ENCODE measurements around the gene STAT5B. TPM values are rescaled to one million over a fixed set of nuclear protein-coding genes. Genes with fewer than 3 reads are reported as not detected.
"Not testable (repeated sequence)": the region's sequence is repeated elsewhere in the genome, so short reads cannot be mapped to it uniquely, and the experiment has no call there.

The STAT5B gene
- total RNA-seq, 1 donor from 2014 or later, result 46.8 TPM

DNA sequence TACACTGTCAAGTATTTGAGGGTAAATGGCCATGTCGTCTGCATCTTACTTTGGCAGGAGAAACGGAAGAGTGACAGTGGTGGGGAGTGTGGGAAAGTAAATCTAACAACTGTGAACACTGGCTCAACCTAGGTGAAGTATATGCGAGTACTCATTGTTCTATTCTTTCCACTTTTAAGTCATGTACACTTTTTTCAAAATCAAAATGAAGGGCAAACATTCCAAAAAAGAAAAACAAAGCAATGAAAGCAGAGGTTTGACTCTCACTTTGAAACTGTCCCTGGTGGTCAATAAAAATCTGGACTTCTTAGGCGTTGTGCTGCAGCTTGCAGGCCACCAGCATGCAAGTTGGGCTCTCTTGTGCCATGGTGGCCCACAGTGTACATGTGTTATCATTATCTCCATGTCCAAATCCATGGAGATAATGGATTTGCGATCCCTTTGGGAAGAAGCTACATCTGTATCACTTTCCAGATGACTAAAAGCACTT, 32.7 kb downstream of the STAT5B start:
- DNase-seq (ENCODE audit: low spot score, unreplicated experiment), result no peak
- H3K36me3 Mint-ChIP-seq (ENCODE audit: insufficient read depth), result no peaks in the 10 kb centered on the region
- TF ChIP-seq, protein P1, sequence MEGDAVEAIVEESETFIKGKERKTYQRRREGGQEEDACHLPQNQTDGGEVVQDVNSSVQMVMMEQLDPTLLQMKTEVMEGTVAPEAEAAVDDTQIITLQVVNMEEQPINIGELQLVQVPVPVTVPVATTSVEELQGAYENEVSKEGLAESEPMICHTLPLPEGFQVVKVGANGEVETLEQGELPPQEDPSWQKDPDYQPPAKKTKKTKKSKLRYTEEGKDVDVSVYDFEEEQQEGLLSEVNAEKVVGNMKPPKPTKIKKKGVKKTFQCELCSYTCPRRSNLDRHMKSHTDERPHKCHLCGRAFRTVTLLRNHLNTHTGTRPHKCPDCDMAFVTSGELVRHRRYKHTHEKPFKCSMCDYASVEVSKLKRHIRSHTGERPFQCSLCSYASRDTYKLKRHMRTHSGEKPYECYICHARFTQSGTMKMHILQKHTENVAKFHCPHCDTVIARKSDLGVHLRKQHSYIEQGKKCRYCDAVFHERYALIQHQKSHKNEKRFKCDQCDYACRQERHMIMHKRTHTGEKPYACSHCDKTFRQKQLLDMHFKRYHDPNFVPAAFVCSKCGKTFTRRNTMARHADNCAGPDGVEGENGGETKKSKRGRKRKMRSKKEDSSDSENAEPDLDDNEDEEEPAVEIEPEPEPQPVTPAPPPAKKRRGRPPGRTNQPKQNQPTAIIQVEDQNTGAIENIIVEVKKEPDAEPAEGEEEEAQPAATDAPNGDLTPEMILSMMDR (IDR thresholded peaks at IDR 0.05; ENCODE audit: unreplicated experiment), result no peak
- no peak overlapping the region for H3K27ac Mint-ChIP-seq
- no peaks in the 10 kb centered on the region for H3K9me3 Mint-ChIP-seq (ENCODE audit: low read depth)
- peaks cover 10% of the 10 kb centered on the region for H3K4me1 Mint-ChIP-seq (ENCODE audit: low read depth)
- H3K27me3 Mint-ChIP-seq, result no peaks in the 10 kb centered on the region
- no peak overlapping the region for H3K4me3 Mint-ChIP-seq (ENCODE audit: low read depth)

DNA sequence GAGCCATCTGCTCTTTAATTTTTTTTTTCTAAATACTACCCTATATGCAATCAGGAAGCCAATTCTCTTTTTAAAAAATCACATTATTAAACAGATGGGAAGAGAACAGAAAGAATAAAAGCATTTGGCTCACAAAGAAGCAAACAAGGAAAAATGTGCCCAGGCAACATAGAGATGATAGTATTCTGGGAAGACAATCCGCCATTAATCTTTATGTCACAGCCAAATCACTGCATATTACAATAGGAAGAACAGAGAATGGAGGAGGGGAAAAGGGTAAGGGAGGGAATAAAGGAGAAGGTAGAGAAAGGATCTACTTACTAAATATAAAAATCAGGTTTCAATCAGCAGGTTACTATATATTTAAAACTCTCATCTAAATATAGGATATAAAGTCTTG, 34.3 kb downstream of the STAT5B start:
- peaks cover 9% of the 10 kb centered on the region for H3K4me1 Mint-ChIP-seq (ENCODE audit: low read depth)
- TF ChIP-seq, protein P1 (IDR thresholded peaks at IDR 0.05; ENCODE audit: unreplicated experiment), result no peak
- no peak overlapping the region for H3K27ac Mint-ChIP-seq
- no peak for DNase-seq (ENCODE audit: low spot score, unreplicated experiment)
- no peak overlapping the region for H3K4me3 Mint-ChIP-seq (ENCODE audit: low read depth)
- H3K9me3 Mint-ChIP-seq (ENCODE audit: low read depth), result no peaks in the 10 kb centered on the region
- no peaks in the 10 kb centered on the region for H3K36me3 Mint-ChIP-seq (ENCODE audit: insufficient read depth)
- no peaks in the 10 kb centered on the region for H3K27me3 Mint-ChIP-seq

DNA sequence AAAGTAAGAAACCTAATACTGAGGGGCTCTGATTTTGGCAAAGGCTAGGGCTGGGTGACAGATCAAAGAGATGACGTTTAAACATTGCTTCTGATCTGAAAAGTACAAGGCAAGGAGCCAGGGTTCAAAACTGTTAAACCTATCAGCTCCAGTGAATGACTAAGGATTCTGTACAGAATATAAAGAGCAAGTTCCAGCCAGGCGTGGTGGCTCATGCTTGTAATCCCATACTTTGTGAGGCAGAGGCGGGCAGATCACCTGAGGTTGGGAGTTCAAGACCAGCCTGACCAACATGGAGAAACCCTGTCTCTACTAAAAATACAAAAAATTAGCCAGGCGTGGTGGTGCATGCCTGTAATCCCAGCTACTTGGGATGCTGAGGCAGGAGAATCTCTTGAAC, 35.3 kb downstream of the STAT5B start:
- not testable (repeated sequence) for H3K36me3 Mint-ChIP-seq (ENCODE audit: insufficient read depth); H3K9me3 Mint-ChIP-seq (ENCODE audit: low read depth); H3K27ac Mint-ChIP-seq; H3K27me3 Mint-ChIP-seq; H3K4me3 Mint-ChIP-seq (ENCODE audit: low read depth); DNase-seq (ENCODE audit: low spot score, unreplicated experiment)
- peaks cover 10% of the 10 kb centered on the region for H3K4me1 Mint-ChIP-seq (ENCODE audit: low read depth)

DNA sequence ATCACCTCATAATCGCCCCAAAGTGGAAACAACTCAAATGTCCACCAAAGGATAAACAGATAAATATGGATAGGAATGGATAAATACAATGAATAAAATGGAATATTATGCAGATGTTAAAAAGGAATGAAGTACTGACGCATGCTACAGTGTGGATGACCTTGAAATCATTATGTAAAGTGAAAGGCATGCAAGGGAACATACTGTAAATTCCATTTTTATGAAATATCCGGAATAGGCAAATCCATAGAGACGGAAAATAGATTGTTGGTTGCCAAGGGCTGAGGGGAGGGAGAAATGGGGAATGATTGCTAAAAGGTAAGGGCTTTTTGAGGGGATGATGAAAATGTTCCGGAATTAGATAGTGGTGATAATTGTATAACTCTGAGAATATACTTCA, 36.0 kb downstream of the STAT5B start:
- H3K27me3 Mint-ChIP-seq, result no peaks in the 10 kb centered on the region
- no peaks in the 10 kb centered on the region for H3K36me3 Mint-ChIP-seq (ENCODE audit: insufficient read depth)
- no peak overlapping the region for H3K27ac Mint-ChIP-seq
- no peak for DNase-seq (ENCODE audit: low spot score, unreplicated experiment)
- H3K4me3 Mint-ChIP-seq (ENCODE audit: low read depth), result no peak overlapping the region
- H3K9me3 Mint-ChIP-seq (ENCODE audit: low read depth), result no peaks in the 10 kb centered on the region
- TF ChIP-seq, protein P1 (IDR thresholded peaks at IDR 0.05; ENCODE audit: unreplicated experiment), result no peak
- H3K4me1 Mint-ChIP-seq (ENCODE audit: low read depth), result peaks cover 10% of the 10 kb centered on the region

DNA sequence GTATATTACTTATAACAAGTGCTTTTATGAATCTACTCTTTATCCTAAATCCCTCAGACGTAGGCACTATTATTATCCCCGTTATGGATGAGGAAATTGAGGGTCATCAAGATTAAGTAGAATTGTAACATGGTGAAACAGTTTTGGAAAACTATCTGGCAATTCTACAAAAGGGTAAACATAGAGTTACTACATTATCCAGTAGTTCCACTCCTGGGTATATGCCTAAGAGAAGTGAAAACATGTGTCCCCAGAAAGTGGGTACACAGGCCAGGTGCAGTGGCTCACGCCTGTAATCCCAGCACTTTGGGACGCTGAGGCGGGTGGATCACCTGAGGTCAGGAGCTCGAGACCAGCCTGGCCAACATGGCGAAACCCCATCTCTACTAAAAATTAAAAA, 36.6 kb downstream of the STAT5B start:
- peaks cover 10% of the 10 kb centered on the region for H3K4me1 Mint-ChIP-seq (ENCODE audit: low read depth)
- not testable (repeated sequence) for H3K27me3 Mint-ChIP-seq; H3K27ac Mint-ChIP-seq; H3K4me3 Mint-ChIP-seq (ENCODE audit: low read depth); H3K36me3 Mint-ChIP-seq (ENCODE audit: insufficient read depth); DNase-seq (ENCODE audit: low spot score, unreplicated experiment); H3K9me3 Mint-ChIP-seq (ENCODE audit: low read depth)

DNA sequence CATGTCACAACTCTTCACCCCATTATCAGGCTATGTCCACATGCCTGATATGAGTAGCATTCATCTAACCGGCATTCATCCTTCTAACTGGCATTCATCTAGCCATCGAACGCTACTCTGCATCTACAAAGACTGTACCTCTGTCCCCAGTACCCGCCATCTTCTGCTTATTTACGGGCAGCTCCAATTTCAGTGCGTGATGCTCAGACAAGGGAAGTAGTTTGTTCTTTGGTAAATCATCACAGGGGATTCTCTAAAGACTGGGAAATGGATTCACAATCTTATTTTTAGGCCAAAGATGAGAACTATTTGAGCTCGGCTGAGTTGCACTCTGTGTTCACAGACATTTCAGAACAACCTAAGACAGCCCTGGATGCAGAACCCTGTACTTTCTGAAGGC, 39.4 kb downstream of the STAT5B start:
- Mint-ChIP-seq H3K27me3 (no peaks in the 10 kb centered on the region), H3K27ac (peak overlapping the region; percentile 16), H3K4me3 (ENCODE audit: low read depth) (no peak overlapping the region), H3K4me1 (ENCODE audit: low read depth) (peaks cover 2% of the 10 kb centered on the region), H3K9me3 (ENCODE audit: low read depth) (no peaks in the 10 kb centered on the region), H3K36me3 (ENCODE audit: insufficient read depth) (no peaks in the 10 kb centered on the region)
- DNase-seq (ENCODE audit: low spot score, unreplicated experiment), result no peak
- TF ChIP-seq, protein P1 (IDR thresholded peaks at IDR 0.05; ENCODE audit: unreplicated experiment), result no peak

Data from progenitor cell of endocrine pancreas (in vitro differentiated cells).